Measurements from ENCODE around the gene SLC16A12.
"Not testable (repeated sequence)": the region's sequence is repeated elsewhere in the genome, so short reads cannot be mapped to it uniquely, and the experiment has no call there.

Gene SLC16A12

DNA sequence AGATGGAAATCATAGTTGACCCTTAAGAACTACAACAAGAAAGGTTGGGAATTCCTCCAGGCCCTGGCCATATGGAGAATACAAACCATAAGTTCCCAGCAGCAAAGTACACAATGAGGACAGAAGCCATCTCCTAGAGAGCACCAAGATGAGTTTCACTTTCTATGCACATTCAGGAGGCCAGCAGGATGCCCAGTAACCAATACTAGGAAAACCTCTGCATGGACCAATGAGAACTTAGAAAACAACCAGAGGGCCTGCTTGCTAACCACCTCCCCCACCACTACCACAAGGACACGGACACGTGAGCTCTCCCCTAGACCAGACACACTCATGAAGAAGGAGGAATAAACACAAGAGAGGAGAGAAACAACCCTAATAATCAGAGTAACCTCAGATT is 64.8 kb downstream of the SLC16A12 start:
- DNase-seq (ENCODE audit: low read depth) = no peak

- DNase-seq (ENCODE audit: low read depth) = no peak
Observed at GRCh38 chr10:89469517-89469916, 65.9 kb downstream of the SLC16A12 start.

DNA sequence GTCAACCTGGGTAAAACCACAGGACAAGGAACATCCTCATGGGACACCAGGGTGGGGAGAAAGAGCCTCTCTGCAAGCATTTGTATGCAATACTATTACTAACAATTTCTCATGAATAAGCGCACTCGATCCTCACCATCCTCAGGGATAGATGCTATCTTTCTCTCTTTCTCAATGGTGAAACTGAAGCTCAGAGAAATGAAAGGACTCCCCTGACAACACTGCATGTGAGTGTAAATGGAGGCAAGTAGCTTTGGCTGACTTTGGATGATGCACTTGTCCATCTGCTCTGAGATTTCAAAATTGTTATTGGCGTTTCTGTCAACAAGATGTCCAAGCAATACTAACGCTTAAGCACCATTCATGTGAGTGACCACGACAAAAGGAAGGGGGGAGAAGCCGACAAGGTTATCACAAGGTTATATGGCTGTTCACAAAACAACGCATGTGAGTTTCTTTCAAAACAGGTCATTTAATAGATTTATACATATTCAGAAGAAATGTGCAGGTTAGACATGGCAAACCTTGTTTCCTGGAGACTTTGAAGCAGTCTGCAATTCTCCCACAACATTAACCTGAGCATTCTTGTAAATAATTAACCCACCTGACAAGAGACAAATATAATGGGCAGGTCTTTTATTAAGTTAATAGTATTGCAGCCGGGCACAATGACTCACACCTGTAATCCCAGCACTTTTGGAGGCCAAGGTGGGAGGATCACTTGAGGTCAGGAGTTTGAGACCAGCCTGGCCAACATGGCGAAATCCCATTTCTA is 67.0 kb downstream of the SLC16A12 start:
- no peak for DNase-seq (ENCODE audit: low read depth)

- peak; percentile 54 for DNase-seq (ENCODE audit: low read depth)
Observed at GRCh38 chr10:89466599-89467035, 68.8 kb downstream of the SLC16A12 start.

- no peak for DNase-seq (ENCODE audit: low read depth)
Observed at GRCh38 chr10:89465196-89465595, 70.2 kb downstream of the SLC16A12 start.

DNA sequence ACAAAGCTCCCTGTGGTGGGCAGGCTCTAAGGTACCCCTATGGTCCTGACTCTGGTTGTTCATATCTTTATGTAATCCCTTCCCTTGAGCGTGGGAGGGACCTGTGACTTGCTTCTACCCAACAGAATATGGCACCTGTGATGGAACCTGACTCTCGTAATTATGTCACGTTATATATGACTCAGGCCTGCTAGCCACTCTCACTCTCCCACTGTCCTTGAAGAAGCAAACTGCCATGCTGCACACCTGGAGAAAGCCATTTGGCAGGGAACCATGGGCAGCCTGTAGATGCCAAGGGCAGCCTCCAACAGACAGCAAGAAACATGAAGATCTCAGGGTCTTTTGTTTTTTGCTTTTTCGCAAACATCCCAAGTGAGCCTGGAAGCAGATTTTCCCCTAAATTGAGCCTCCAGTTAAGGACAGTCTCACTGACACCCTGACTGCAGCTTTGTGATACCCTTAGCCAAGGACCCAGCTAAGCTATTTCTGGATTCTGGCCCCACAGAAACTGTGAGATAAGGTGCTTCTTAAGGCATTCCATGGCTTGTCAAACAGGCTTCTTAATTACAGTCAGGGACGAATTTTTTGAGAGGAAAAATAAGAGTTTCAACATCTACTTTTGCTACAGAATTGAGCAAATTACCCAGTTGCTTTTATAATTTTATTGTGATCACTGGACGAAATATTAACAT is 71.4 kb downstream of the SLC16A12 start:
- no peak for DNase-seq (ENCODE audit: low read depth)

DNA sequence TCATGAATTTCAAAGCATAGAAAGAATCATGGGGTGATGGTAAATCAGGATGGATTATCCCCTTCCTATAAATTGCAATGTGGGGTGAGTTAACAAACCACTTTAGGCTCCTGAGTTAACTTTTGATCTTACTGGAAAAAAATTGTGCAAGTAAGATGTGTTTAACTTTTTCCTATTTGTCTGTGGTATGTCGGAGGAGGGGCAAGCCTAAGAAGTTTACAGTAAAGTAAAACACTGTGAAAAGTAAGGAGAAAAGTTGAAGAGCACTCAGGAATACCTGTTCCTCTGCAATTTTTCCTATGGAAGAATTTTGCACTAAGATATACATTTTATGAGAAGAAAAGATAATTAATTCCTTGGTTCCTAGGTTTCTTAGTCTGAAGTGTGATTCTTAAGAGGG is 76.6 kb downstream of the SLC16A12 start:
- DNase-seq (ENCODE audit: low read depth) = no peak

GRCh38 chr10:89458291-89458690 is 77.1 kb downstream of the SLC16A12 start:
- no peak for DNase-seq (ENCODE audit: low read depth)

- no peak for DNase-seq (ENCODE audit: low read depth)
Observed at GRCh38 chr10:89454561-89455347, 80.6 kb downstream of the SLC16A12 start.

- no peak for DNase-seq (ENCODE audit: low read depth)
Observed at GRCh38 chr10:89452193-89452592, 83.2 kb downstream of the SLC16A12 start.

GRCh38 chr10:89450901-89451300 is 84.5 kb downstream of the SLC16A12 start:
- no peak for DNase-seq (ENCODE audit: low read depth)

- not testable (repeated sequence) for DNase-seq (ENCODE audit: low read depth)
Observed at GRCh38 chr10:89444819-89445218, 90.6 kb downstream of the SLC16A12 start.

GRCh38 chr10:89442289-89442688 is 93.1 kb downstream of the SLC16A12 start:
- DNase-seq (ENCODE audit: low read depth) = no peak

DNA sequence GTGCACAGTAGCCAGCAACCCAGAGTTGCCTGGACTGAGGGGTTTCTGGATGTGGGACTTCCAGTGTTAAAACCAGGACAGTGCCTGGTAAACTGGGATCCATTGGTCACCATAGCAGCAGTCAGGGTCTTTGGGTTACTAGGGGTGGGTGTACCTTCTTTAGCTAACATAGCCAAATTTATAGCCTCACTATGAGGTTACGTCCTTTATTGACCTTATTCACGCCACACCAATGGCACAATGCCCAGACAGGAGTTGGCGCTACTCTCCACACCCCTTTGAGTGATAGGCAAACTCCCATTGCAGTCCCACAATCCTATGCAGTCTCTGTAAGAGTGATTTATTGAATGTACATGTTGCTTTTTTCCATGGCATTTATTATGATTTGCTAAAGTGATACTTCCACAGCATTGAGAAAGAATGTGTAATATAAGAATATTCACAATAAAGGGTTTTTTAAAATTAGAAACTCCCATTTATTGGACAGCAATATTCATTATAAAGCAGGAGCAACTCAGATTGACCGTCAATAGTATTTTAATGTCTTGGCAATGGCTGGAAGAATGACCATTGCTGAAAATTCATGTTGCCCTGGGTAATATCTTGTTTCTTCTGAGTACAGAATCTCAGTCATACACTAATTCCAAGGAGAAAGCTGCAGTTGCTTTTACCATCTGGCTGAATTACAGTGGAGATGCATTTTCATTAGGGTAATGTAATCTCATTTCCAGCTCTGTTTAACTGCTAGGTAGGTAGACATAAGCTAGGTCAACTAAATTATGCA is 95.0 kb downstream of the SLC16A12 start:
- no peak for DNase-seq (ENCODE audit: low read depth)

DNA sequence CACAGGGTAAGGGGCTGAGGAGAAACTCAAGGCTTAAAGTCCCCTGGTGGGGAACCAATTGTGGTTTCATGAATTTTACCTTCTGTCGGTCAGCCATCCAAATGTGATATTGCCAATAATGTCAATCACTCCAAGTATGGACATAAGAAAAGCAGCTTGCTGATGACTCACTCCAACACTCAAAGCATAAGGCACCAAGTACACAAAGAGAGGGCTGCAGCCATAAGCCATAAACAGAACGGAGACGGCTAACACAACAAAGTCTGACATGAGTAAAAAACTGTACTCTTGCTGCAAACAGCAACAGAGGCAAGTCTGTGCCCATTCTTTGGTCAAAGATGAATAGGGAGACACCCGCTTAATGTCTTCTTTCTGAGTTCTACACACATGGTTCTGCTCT is 96.9 kb downstream of the SLC16A12 start:
- no peak for DNase-seq (ENCODE audit: low read depth)

DNA sequence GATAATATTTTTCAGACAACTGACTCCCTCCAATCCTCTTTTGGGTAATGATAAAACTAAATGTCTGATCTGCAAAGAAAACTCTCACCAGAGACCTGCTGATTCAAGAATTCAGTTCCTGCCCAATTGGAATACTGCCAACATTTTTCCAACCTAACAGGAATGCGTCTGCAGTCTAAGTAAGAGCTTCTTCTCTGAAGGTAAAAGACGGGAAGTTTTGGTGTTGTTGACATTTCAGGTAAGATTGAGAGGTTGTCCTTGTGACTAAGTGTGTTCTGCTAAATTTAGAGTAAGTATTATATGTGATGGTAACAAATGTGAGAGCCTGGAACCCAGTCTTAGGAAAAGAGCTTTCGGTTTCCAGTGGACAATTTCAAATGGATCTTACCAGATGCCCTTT is 103.4 kb downstream of the SLC16A12 start:
- DNase-seq (ENCODE audit: low read depth) = no peak

DNA sequence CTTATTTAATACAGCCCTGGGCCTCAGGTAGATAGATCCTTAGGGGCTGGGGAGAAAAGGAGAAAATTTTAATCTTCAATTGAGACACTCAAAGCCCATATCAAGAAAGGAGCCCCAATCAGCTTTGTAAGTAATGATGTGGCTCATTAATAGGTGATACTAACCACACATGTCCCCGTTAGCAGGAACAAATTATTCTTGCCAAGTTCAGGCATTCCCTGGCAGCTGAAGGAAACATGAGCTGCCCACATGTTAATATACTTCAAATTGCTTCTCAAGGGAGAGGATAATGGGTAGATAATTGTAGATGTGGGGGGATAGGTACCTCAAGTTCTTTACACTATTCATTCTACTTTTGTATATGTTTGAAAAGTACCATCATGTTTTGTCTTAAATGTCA is 106.5 kb downstream of the SLC16A12 start:
- no peak for DNase-seq (ENCODE audit: low read depth)

- peak; percentile 49 for DNase-seq (ENCODE audit: low read depth)
Observed at GRCh38 chr10:89427629-89428028, 107.8 kb downstream of the SLC16A12 start.

GRCh38 chr10:89426230-89426868 is 109.0 kb downstream of the SLC16A12 start:
- peak; percentile 57 for DNase-seq (ENCODE audit: low read depth)

- no peak for DNase-seq (ENCODE audit: low read depth)
Observed at GRCh38 chr10:89425000-89425399, 110.4 kb downstream of the SLC16A12 start.

GRCh38 chr10:89421018-89421476 is 114.3 kb downstream of the SLC16A12 start:
- no peak for DNase-seq (ENCODE audit: low read depth)
